ENCODE results near the gene PRPF31. TPM values are rescaled to one million over a fixed set of nuclear protein-coding genes. Genes with fewer than 3 reads are reported as not detected.
A peak's percentile ranks its signal among the peaks of the same experiment; 100 is the strongest.
"Not testable (repeated sequence)": the region's sequence is repeated elsewhere in the genome, so short reads cannot be mapped to it uniquely, and the experiment has no call there.

PRPF31 gene
- polyA plus RNA-seq, 1 experiment, result 39.4 TPM

- no peaks in the 10 kb centered on the region for H3K27me3 ChIP-seq (ENCODE audit: control insufficient read depth, insufficient read depth, low read length)
- H3K36me3 ChIP-seq (ENCODE audit: control insufficient read depth, insufficient read depth, low read length), result no peaks in the 10 kb centered on the region
- ChIA-PET CTCF (no interaction called here), POLR2A (no interaction called here)
- TF ChIP-seq CTCF (IDR thresholded peaks at IDR 0.05; ENCODE audit: insufficient read depth, low read depth, low read length), result no peak
- no peak within 1 kb of the TSS for H3K4me3 ChIP-seq (ENCODE audit: low read depth, low read length)
- DNase-seq (ENCODE audit: low read depth), result no peak
Measured at GRCh38 chr19:54081032-54081431, 34.5 kb upstream of the PRPF31 start, which contains the start of gene TARM1. TSS of gene TARM1 (minus strand) at chr19:54081365. CDS start at chr19:54081340, 25 bp downstream.

DNA sequence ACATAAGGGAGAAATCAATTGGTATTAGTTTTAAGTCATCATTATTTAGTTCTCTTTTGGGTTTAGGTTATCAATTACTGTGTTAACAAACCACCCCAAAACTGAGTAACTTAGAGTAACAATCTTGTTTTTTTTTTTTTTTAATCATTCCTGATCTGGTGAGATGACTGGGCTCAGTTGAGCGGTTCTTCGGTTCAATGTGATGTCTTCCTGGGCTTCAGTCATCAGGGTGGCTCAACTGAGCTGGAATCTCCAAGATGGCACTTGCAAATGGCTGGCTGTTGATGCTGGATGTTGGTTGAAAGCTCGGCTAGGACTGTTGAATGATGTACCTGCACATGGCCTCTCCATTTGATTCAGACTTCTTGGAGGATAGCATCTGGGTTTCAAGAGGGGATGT is 31.1 kb upstream of the PRPF31 start:
- Histone ChIP-seq H3K36me3 (ENCODE audit: control insufficient read depth, insufficient read depth, low read length) (no peaks in the 10 kb centered on the region), H3K27me3 (ENCODE audit: control insufficient read depth, insufficient read depth, low read length) (no peaks in the 10 kb centered on the region), H3K4me3 (ENCODE audit: low read depth, low read length) (no peak overlapping the region)
- CTCF ChIA-PET, result no interaction called here
- no peak for TF ChIP-seq CTCF (IDR thresholded peaks at IDR 0.05; ENCODE audit: insufficient read depth, low read depth, low read length)
- POLR2A ChIA-PET, result no interaction called here
- DNase-seq (ENCODE audit: low read depth), result no peak

DNA sequence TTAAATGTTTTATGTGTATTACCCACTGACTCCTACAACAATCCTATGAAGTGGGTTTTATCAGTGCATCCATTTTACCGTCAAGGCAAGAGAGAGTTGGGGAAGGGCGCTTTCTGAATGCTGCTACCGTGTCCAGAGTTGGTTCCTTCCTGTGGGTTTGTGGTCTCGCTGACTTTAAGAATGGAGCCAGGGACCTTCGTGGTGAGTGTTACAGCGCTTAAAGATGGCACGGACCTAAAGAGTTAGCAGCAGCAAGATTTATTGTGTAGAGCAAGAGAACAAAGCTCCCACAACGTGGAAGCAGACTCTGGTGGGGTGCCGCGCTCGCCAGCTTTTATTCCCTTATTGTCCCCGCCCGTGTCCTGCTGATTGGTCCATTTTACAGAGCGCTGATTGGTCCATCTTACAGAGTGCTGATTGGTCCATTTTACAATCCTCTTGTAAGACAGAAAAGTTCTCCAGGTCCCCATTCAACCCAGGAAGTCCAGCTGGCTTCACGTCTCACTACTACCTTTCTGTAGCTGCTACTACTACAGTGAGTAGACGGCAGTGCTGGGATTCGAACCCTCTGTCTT is 21.0 kb upstream of the PRPF31 start:
- POLR2A ChIA-PET, result no interaction called here
- no peak overlapping the region for H3K4me3 ChIP-seq (ENCODE audit: low read depth, low read length)
- DNase-seq (ENCODE audit: low read depth), result no peak
- no peaks in the 10 kb centered on the region for H3K36me3 ChIP-seq (ENCODE audit: control insufficient read depth, insufficient read depth, low read length)
- H3K27me3 ChIP-seq (ENCODE audit: control insufficient read depth, insufficient read depth, low read length), result no peaks in the 10 kb centered on the region
- CTCF ChIA-PET, result interaction anchor here (1.1 to 3.4 kb wide), 5 partner anchors 63 to 301 kb away, joined by 3 to 17 read pairs (median 6); no protein-coding TSS in a partner anchor
- TF ChIP-seq CTCF (IDR thresholded peaks at IDR 0.05; ENCODE audit: insufficient read depth, low read depth, low read length), result no peak

GRCh38 chr19:54095136-54095858 is 20.3 kb upstream of the PRPF31 start:
- Histone ChIP-seq H3K36me3 (ENCODE audit: control insufficient read depth, insufficient read depth, low read length) (no peaks in the 10 kb centered on the region), H3K4me3 (ENCODE audit: low read depth, low read length) (peak overlapping the region; percentile 29), H3K27me3 (ENCODE audit: control insufficient read depth, insufficient read depth, low read length) (no peaks in the 10 kb centered on the region)
- ChIA-PET CTCF (interaction anchor here (1.1 to 3.4 kb wide), 5 partner anchors 64 to 302 kb away, joined by 3 to 17 read pairs (median 6); no protein-coding TSS in a partner anchor), POLR2A (interaction anchor here (0.6 to 0.9 kb wide), 2 partner anchors 60 to 295 kb away, joined by 3 read pairs; no protein-coding TSS in a partner anchor)
- TF ChIP-seq CTCF (IDR thresholded peaks at IDR 0.05; ENCODE audit: insufficient read depth, low read depth, low read length), result no peak
- no peak for DNase-seq (ENCODE audit: low read depth)

DNA sequence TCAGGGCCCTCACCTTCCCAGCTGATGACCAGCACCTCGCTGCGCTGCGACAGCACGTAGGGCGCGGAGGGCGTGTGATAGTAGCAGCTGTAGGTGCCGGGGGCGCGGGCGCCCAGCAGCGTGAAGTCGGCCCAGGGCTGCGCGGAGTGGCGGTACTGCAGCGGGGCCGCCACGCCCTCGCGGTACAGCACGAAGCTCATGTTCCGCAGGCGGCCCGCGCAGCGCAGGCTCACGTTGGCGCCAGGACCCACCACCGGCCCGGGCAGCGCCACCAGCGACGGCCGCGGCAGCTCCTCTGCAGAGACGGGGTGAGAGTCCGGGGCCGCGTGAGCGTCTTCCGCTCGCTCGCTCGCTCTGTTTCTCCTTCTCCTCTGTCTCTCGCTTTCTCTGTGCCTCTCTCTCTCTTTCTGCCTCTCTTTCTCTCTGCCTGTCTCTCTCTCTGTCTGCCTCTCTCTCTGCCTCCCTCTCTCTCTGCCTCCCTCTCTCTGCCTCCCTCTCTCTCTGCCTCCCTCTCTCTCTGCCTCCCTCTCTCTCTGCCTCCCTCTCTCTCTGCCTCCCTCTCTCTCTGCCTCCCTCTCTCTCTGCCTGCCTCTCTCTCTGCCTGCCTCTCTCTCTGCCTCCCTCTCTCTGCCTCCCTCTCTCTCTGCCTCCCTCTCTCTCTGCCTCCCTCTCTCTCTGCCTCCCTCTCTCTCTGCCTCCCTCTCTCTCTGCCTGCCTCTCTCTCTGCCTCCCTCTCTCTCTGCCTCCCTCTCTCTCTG is 19.5 kb upstream of the PRPF31 start:
- ChIA-PET CTCF (interaction anchor here (1.1 to 3.4 kb wide), 5 partner anchors 64 to 303 kb away, joined by 3 to 17 read pairs (median 6); no protein-coding TSS in a partner anchor), POLR2A (interaction anchor here (0.6 to 0.9 kb wide), 2 partner anchors 60 to 296 kb away, joined by 3 read pairs; no protein-coding TSS in a partner anchor)
- not testable (repeated sequence) for H3K27me3 ChIP-seq (ENCODE audit: control insufficient read depth, insufficient read depth, low read length); DNase-seq (ENCODE audit: low read depth); H3K36me3 ChIP-seq (ENCODE audit: control insufficient read depth, insufficient read depth, low read length)
- peak overlapping the region; percentile 29 for H3K4me3 ChIP-seq (ENCODE audit: low read depth, low read length)

Data from BJ (cell line).